ENCODE results near the gene ADAM29.
"Not testable (repeated sequence)": the region's sequence is repeated elsewhere in the genome, so short reads cannot be mapped to it uniquely, and the experiment has no call there.

The ADAM29 gene

DNA sequence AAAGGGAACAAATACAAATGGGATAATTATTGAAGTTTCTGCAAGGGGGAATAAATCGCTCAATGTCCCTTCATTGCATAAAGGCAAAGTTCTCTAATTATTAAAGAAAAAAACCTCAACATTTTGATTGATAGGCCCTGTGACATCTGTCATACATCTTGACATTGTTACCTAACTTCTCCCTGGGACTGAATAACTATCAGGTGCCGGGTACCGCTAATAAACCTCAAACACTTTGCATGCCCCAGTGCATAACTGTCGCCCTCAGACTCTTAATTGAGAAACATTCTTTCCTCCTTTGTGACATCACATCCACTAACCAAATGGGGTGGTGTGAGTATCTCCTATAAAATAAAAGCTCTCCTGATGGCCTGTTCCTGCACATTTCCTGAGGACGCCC is at the start of gene ADAM29:
TSS of gene ADAM29 (plus strand) at position 301 of the 400 bp plus-strand sequence. CDS start 57,168 bp downstream, outside the sequence.
- H3K4me3 Mint-ChIP-seq, result no peak within 1 kb of the TSS
- H3K27me3 Mint-ChIP-seq, result no peaks in the 10 kb centered on the region
- H3K4me1 Mint-ChIP-seq (ENCODE audit: low read depth), result no peaks in the 10 kb centered on the region
- no peak within 1 kb of the TSS for H3K27ac Mint-ChIP-seq
- peaks cover 4% of the 10 kb centered on the region for H3K9me3 Mint-ChIP-seq (ENCODE audit: low read depth)
- no peaks in the 10 kb centered on the region for H3K36me3 Mint-ChIP-seq

DNA sequence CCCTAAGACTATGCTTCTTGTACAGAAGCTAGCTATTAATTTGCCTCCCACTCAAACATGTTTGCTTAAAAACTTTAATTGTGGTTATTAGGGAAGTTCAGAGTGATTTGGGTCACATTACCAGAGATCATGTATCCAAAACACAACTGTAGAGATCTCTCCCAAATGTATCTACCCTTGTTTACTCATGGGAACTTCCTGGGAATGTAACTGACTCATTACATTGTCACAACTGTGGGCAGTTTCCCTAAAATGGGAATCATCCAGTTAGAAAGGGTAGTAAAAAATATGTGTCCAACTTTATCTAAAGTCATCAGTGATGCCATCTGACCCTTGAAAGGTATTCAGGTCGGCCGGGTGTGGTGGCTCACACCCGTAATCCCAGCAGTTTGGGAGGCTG is 48.8 kb upstream of the ADAM29 start:
- no peaks in the 10 kb centered on the region for H3K4me1 Mint-ChIP-seq (ENCODE audit: low read depth)
- H3K27ac Mint-ChIP-seq, result no peak overlapping the region
- no peaks in the 10 kb centered on the region for H3K27me3 Mint-ChIP-seq
- H3K9me3 Mint-ChIP-seq (ENCODE audit: low read depth), result peaks cover 11% of the 10 kb centered on the region
- no peaks in the 10 kb centered on the region for H3K36me3 Mint-ChIP-seq
- H3K4me3 Mint-ChIP-seq, result no peak overlapping the region

DNA sequence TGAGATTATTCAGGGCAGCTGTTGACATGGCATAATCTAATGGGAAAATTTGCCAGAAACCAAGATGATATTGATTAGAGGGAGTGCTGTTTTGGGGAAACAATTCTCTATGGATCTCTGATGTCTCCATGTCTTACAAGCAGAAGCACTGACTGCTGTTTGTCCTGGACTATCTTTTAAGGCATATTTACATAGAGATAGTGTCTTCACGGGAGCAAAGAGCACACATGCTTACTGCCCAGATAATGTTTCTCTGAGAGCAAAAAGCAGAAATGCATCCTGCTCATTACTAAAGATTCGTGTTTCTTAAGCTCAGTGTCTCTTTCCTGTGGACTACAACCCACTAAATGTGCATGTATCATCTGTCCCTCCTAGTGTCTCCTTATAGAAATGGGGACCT is 47.8 kb upstream of the ADAM29 start:
- Mint-ChIP-seq H3K27ac (no peak overlapping the region), H3K4me3 (no peak overlapping the region), H3K27me3 (no peaks in the 10 kb centered on the region), H3K36me3 (no peaks in the 10 kb centered on the region), H3K4me1 (ENCODE audit: low read depth) (no peaks in the 10 kb centered on the region), H3K9me3 (ENCODE audit: low read depth) (peaks cover 11% of the 10 kb centered on the region)

GRCh38 chr4:174871407-174871806 is 46.8 kb upstream of the ADAM29 start:
- Mint-ChIP-seq H3K36me3 (no peaks in the 10 kb centered on the region), H3K27me3 (no peaks in the 10 kb centered on the region), H3K4me3 (no peak overlapping the region), H3K4me1 (ENCODE audit: low read depth) (no peaks in the 10 kb centered on the region), H3K27ac (no peak overlapping the region), H3K9me3 (ENCODE audit: low read depth) (peaks cover 11% of the 10 kb centered on the region)

GRCh38 chr4:174873146-174873545 is 45.0 kb upstream of the ADAM29 start:
- H3K36me3 Mint-ChIP-seq; H3K27me3 Mint-ChIP-seq; H3K4me3 Mint-ChIP-seq; H3K27ac Mint-ChIP-seq; H3K9me3 Mint-ChIP-seq (ENCODE audit: low read depth); H3K4me1 Mint-ChIP-seq (ENCODE audit: low read depth): not testable (repeated sequence)

GRCh38 chr4:174873931-174874330 is 44.2 kb upstream of the ADAM29 start:
- Mint-ChIP-seq H3K36me3 (no peaks in the 10 kb centered on the region), H3K9me3 (ENCODE audit: low read depth) (peaks cover 7% of the 10 kb centered on the region), H3K4me3 (no peak overlapping the region), H3K27me3 (no peaks in the 10 kb centered on the region), H3K4me1 (ENCODE audit: low read depth) (no peaks in the 10 kb centered on the region), H3K27ac (no peak overlapping the region)

DNA sequence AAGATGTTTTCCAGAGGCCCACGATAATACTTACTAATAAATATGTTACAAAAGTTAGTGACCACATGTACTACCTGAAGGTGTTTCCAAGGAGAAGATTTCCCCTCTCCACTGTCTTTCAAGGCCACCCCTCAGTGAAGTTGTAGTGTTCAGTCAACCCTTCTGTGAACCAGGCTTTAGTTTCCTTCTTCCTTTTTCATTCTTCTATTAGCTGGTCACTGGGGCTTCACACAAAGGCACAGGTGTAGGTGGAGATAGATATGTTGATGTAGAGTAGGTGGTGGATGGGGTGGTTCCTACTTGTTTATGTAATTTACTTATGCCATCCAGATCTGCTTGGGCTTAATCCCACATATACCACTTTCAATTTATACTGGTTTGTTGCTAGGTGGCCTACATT is 43.3 kb upstream of the ADAM29 start:
- Mint-ChIP-seq H3K4me3 (no peak overlapping the region), H3K4me1 (ENCODE audit: low read depth) (no peaks in the 10 kb centered on the region), H3K36me3 (no peaks in the 10 kb centered on the region), H3K27me3 (no peaks in the 10 kb centered on the region), H3K9me3 (ENCODE audit: low read depth) (peaks cover 7% of the 10 kb centered on the region), H3K27ac (no peak overlapping the region)

DNA sequence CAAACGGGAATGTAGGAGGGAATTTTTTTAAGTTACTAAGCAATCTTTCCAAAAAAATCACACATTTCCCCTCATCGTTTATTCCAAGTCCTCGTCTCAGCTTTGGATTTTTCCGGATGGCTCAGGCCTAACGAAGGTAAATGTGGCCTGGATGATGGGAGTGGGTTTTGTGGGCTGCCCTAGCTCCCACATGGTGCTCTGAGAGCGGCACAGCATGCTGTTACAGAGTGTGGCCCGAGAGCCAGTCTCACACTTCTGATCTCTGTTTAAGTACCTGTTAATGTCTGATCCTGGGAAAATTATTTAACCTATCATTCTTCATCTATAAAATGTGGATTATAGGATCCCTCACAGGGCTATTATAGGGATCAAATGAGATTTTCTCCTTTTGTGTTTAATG is 38.2 kb upstream of the ADAM29 start:
- H3K9me3 Mint-ChIP-seq (ENCODE audit: low read depth), result no peaks in the 10 kb centered on the region
- no peak overlapping the region for H3K27ac Mint-ChIP-seq
- no peaks in the 10 kb centered on the region for H3K4me1 Mint-ChIP-seq (ENCODE audit: low read depth)
- no peaks in the 10 kb centered on the region for H3K27me3 Mint-ChIP-seq
- no peak overlapping the region for H3K4me3 Mint-ChIP-seq
- H3K36me3 Mint-ChIP-seq, result no peaks in the 10 kb centered on the region

DNA sequence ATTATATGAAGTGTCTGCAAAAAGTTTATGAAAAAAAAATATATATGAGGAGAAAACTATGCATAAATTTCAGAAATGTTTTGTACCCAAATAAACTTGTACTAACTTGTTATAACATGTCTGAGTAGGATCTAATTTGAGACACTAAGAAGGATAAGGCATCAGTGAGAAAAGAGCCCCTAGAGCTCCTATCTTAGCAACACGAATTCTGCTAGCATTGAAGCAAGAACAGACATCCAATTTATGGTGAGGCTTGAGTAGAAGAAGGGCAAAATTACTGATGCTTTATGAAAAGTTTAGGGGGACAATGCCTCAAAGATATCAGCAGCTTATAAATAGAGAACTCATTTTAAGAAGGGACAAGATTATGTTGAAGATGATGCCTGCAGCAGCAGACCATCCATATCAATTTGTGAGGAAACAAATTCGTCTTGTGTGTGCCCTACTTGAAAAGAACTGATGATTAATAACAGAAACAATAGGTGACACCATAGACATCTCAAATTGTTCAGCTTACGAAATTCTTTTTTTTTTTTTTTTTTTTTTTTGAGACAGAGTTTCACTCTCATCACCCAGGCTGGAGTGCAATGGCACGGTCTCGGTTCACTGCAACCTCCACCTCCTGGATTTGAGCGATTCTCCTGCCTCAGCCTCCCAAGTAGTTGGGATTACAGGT is 35.7 kb upstream of the ADAM29 start:
- Mint-ChIP-seq H3K4me1 (ENCODE audit: low read depth) (no peaks in the 10 kb centered on the region), H3K27me3 (no peaks in the 10 kb centered on the region), H3K36me3 (no peaks in the 10 kb centered on the region), H3K27ac (no peak overlapping the region), H3K4me3 (no peak overlapping the region), H3K9me3 (ENCODE audit: low read depth) (no peaks in the 10 kb centered on the region)

- H3K4me3 Mint-ChIP-seq, result no peak overlapping the region
- no peak overlapping the region for H3K27ac Mint-ChIP-seq
- no peaks in the 10 kb centered on the region for H3K36me3 Mint-ChIP-seq
- H3K9me3 Mint-ChIP-seq (ENCODE audit: low read depth), result peaks cover 13% of the 10 kb centered on the region
- H3K4me1 Mint-ChIP-seq (ENCODE audit: low read depth), result no peaks in the 10 kb centered on the region
- H3K27me3 Mint-ChIP-seq, result no peaks in the 10 kb centered on the region
These were observed 10.7 kb upstream of the ADAM29 start for GRCh38 chr4:174907508-174907907.

GRCh38 chr4:174910271-174910670 is 7.9 kb upstream of the ADAM29 start:
- Mint-ChIP-seq H3K4me1 (ENCODE audit: low read depth) (no peaks in the 10 kb centered on the region), H3K27ac (no peak overlapping the region), H3K9me3 (ENCODE audit: low read depth) (peaks cover 3% of the 10 kb centered on the region)

DNA sequence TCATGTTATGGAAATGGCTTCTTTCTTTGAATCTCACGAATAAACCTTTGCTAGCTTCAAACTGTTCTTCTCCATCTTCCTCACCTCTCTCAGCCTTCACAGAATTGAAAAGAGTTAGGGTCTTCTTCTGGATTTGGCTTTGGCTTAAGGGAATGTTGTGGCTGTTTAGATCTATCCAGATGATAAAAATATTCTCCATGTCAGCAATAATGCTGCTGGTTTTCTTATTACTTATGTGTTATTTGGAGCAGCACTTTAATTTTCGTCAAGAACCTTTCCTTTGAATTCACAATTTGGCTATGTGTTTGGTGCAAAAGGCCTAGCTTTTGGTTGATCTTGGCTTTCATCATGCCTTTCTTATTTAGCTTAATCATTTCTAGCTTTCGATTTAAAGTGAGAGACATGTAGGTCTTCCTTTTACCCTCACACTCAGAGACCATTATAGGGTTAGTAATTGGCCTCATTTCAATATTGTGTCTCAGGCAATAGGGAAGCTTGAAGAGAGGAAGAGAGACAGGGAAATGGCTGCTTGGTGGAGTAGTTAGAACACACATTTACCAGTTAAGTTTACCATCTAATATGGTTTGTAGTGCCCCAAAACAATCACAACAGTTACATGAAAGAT is 5.1 kb upstream of the ADAM29 start:
- H3K27me3 Mint-ChIP-seq, result no peaks in the 10 kb centered on the region
- H3K27ac Mint-ChIP-seq, result no peak overlapping the region
- H3K4me3 Mint-ChIP-seq, result no peak overlapping the region
- H3K36me3 Mint-ChIP-seq, result no peaks in the 10 kb centered on the region
- H3K9me3 Mint-ChIP-seq (ENCODE audit: low read depth), result peaks cover 7% of the 10 kb centered on the region
- no peaks in the 10 kb centered on the region for H3K4me1 Mint-ChIP-seq (ENCODE audit: low read depth)

More at GRCh38 chr4:174910271-174910670, 7.9 kb upstream of the ADAM29 start:
- Mint-ChIP-seq H3K36me3 (no peaks in the 10 kb centered on the region), H3K27me3 (no peaks in the 10 kb centered on the region), H3K4me3 (no peak overlapping the region)

- no peaks in the 10 kb centered on the region for H3K4me1 Mint-ChIP-seq (ENCODE audit: low read depth)
- H3K4me3 Mint-ChIP-seq, result no peak overlapping the region
- H3K27me3 Mint-ChIP-seq, result no peaks in the 10 kb centered on the region
- peaks cover 4% of the 10 kb centered on the region for H3K9me3 Mint-ChIP-seq (ENCODE audit: low read depth)
- no peaks in the 10 kb centered on the region for H3K36me3 Mint-ChIP-seq
- no peak overlapping the region for H3K27ac Mint-ChIP-seq
These were observed 1.8 kb downstream of the ADAM29 start for GRCh38 chr4:174919886-174920423.

- no peaks in the 10 kb centered on the region for H3K4me1 Mint-ChIP-seq (ENCODE audit: low read depth)
- no peak overlapping the region for H3K27ac Mint-ChIP-seq
- no peaks in the 10 kb centered on the region for H3K36me3 Mint-ChIP-seq
- H3K27me3 Mint-ChIP-seq, result no peaks in the 10 kb centered on the region
- H3K4me3 Mint-ChIP-seq, result no peak overlapping the region
- H3K9me3 Mint-ChIP-seq (ENCODE audit: low read depth), result no peaks in the 10 kb centered on the region
These were observed 8.8 kb downstream of the ADAM29 start for GRCh38 chr4:174926958-174927357.

- Mint-ChIP-seq H3K4me3 (no peak overlapping the region), H3K27me3 (no peaks in the 10 kb centered on the region), H3K27ac (no peak overlapping the region), H3K4me1 (ENCODE audit: low read depth) (no peaks in the 10 kb centered on the region), H3K9me3 (ENCODE audit: low read depth) (no peaks in the 10 kb centered on the region), H3K36me3 (no peaks in the 10 kb centered on the region)
These were observed 10.0 kb downstream of the ADAM29 start for GRCh38 chr4:174928174-174928573.

Data from activated naive CD8-positive, alpha-beta T cell (primary cell).